22Rv1 (cell line): Measurements from ENCODE around the gene LRRC28.

Experiments
- H3K27ac ChIP-seq: fragments of 450-650 bp; 2 replicates; pipeline ENCODE4 v1.5.1; 2017
- CTCF ChIP-seq: fragments of 450-650 bp; IDR thresholded peaks from 2 replicates; pipeline ENCODE4 v1.5.1; 2017; ENCODE audit warnings: mild to moderate bottlenecking
- ZFX ChIP-seq: fragments of 450-650 bp; IDR thresholded peaks from 2 replicates; pipeline ENCODE4 v1.6.1; 2017; ENCODE audit warnings: antibody characterized with exemption, borderline replicate concordance

Gene LRRC28

GRCh38 chr15:99320374-99321215, 69.3 kb downstream of the LRRC28 start:
- TF ChIP-seq CTCF (no peak), ZFX (no peak)
- H3K27ac ChIP-seq, result no peak overlapping the region

GRCh38 chr15:99321468-99321867, 70.2 kb downstream of the LRRC28 start:
- TF ChIP-seq ZFX (no peak), CTCF (no peak)
- no peak overlapping the region for H3K27ac ChIP-seq

- H3K27ac ChIP-seq, result no peak overlapping the region
- TF ChIP-seq ZFX, result no peak
- TF ChIP-seq CTCF, result no peak
Observed at GRCh38 chr15:99322643-99323405, 71.5 kb downstream of the LRRC28 start.

GRCh38 chr15:99324082-99324620, 72.9 kb downstream of the LRRC28 start:
- TF ChIP-seq CTCF (no peak), ZFX (no peak)
- no peak overlapping the region for H3K27ac ChIP-seq

GRCh38 chr15:99324700-99325099, 73.4 kb downstream of the LRRC28 start:
- no peak overlapping the region for H3K27ac ChIP-seq
- TF ChIP-seq ZFX, result no peak

GRCh38 chr15:99326235-99326634, 75.0 kb downstream of the LRRC28 start:
- TF ChIP-seq ZFX (no peak), CTCF (no peak)
- no peak overlapping the region for H3K27ac ChIP-seq

- TF ChIP-seq CTCF, result no peak
- TF ChIP-seq ZFX, result no peak
- no peak overlapping the region for H3K27ac ChIP-seq
Observed at GRCh38 chr15:99328106-99329072, 77.1 kb downstream of the LRRC28 start.
